ENCODE results near the gene ZNHIT3. TPM values are rescaled to one million over a fixed set of nuclear protein-coding genes. Genes with fewer than 3 reads are reported as not detected.

Gene ZNHIT3
- total and polyA plus RNA-seq, 2 of the 4 experiments (the other 2 are of a cell fraction), result 27.8 to 52.3 TPM

DNA sequence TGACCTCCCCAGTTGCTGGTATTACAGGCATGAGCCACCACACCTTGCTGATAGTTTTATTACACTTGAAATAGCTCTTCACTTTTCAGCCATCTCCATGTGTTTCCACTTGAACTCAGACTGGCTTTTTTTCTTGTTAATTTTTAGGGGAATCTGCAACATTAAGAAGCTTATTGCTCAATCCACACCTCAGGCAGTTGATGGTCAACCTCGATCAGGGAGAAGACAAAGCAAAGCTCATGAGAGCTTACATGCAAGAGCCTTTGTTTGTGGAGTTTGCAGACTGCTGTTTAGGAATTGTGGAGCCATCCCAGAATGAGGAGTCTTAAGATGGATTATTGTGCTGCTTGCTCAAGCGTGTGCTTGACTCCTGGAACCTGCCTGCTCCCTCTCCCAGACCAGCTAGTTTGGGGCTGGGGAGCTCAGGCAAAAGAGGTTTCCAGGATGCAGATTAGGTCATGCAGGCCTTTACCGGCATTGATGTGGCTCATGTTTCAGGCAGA, 8.6 kb downstream of the ZNHIT3 start:
- peaks cover 21 to 24% of the 10 kb centered on the region in 2 experiments for H3K79me1 ChIP-seq (ENCODE audit: low read depth in 1 of 2, low read length in 2 of 2)
- peaks cover 49% of the 10 kb centered on the region for H3K36me3 ChIP-seq (ENCODE audit: control insufficient read depth, insufficient read depth, low read length)
- no peak overlapping the region for H2BK5ac ChIP-seq (ENCODE audit: low read depth, low read length, poor library complexity, severe bottlenecking)
- intact Hi-C loops (cut with micrococcal nuclease) (no loop called here), dilution Hi-C loops (cut with HindIII; ENCODE audit: low sequenced_read_pairs, unreplicated experiment) (no loop called here), in situ Hi-C loops (cut with MboI; ENCODE audit: low sequenced_read_pairs) (no loop called here)
- BruUV-seq (replicated peaks), result no TSS peak
- H2AK9ac ChIP-seq (replicated peaks; ENCODE audit: low read depth, low read length, poor library complexity), result no peak overlapping the region
- no peak overlapping the region for H3K14ac ChIP-seq (replicated peaks; ENCODE audit: low read depth, low read length)
- no peak for DNase-seq
- H3K9ac ChIP-seq (ENCODE audit: low read depth, low read length), result no peak overlapping the region
- WGBS, 2 experiments (ENCODE audit: extremely low coverage in 2 of 2, insufficient read length in 1 of 2), result 100% methylated on average over 1 of the region's 3 CpGs; no CpG with 5 or more reads in 1 of the 2 experiments
- H2AFZ ChIP-seq (replicated peaks; ENCODE audit: low read length, poor library complexity), result no peak overlapping the region
- ATAC-seq (ENCODE audit: low read depth), result no peak
- H4K5ac ChIP-seq (ENCODE audit: low read depth, low read length), result no peak overlapping the region
- no peak overlapping the region for H3K4me3 ChIP-seq (ENCODE audit: insufficient read depth, low read depth, low read length)
- no peak overlapping the region for H2BK20ac ChIP-seq (ENCODE audit: low read depth, low read length)
- no peak overlapping the region for H2AK5ac ChIP-seq (ENCODE audit: low read depth, low read length)
- H3K56ac ChIP-seq (ENCODE audit: extremely low read depth, insufficient read depth, low read length), result no peak overlapping the region
- no peaks in the 10 kb centered on the region; the same call in 1 of the 2 replicates for H4K20me1 ChIP-seq (ENCODE audit: insufficient read depth, low read length)
- no peak overlapping the region for H2BK15ac ChIP-seq (ENCODE audit: low read depth, low read length)
- H3K27ac ChIP-seq (ENCODE audit: insufficient read depth, low read length), result no peak overlapping the region
- TF ChIP-seq FOS (IDR thresholded peaks at IDR 0.05; ENCODE audit: low read depth, low read length), result no peak
- TF ChIP-seq CEBPB (IDR thresholded peaks at IDR 0.05; ENCODE audit: low read depth, low read length), result 0 out of 2 replicates have a peak, but pooled peaks have one; percentile 20
- no peak for TF ChIP-seq SMC3 (IDR thresholded peaks at IDR 0.05; ENCODE audit: low read depth, low read length)
- H3K4me2 ChIP-seq (ENCODE audit: low read depth, low read length), result no peak overlapping the region
- H4K91ac ChIP-seq (ENCODE audit: insufficient read depth, low read depth, low read length), result no peak overlapping the region
- CTCF ChIA-PET, result interaction anchor here (0.9 kb wide), 1 partner anchor 12 kb away, joined by 3 read pairs; no protein-coding TSS in a partner anchor
- no peaks in the 10 kb centered on the region for H3K4me1 ChIP-seq (ENCODE audit: control insufficient read depth, insufficient read depth, low read length)
- H3K27me3 ChIP-seq (ENCODE audit: control insufficient read depth, insufficient read depth, low read length), result no peaks in the 10 kb centered on the region
- no peak overlapping the region for H3K4ac ChIP-seq (ENCODE audit: low read depth, low read length)
- H3K23ac ChIP-seq (ENCODE audit: low read depth, low read length), result no peak overlapping the region
- no peaks in the 10 kb centered on the region for H3K9me3 ChIP-seq (ENCODE audit: control insufficient read depth, insufficient read depth, low read length)
- peaks cover 3% of the 10 kb centered on the region; the same call in 1 of the 2 replicates for H3K9me1 ChIP-seq (ENCODE audit: insufficient read depth, low read length)
- H2BK120ac ChIP-seq (ENCODE audit: low read depth, low read length), result no peak overlapping the region
- POLR2A ChIA-PET (ENCODE audit: unreplicated experiment), result no interaction called here
- H3K18ac ChIP-seq (ENCODE audit: low read depth, low read length), result no peak overlapping the region
- no peak overlapping the region for H4K8ac ChIP-seq (ENCODE audit: low read depth in 2 of 2, low read length in 2 of 2)

Data from IMR-90 (cell line).